K562 (cell line): ENCODE data around the gene OMP. TPM values are rescaled to one million over a fixed set of nuclear protein-coding genes. Genes with fewer than 3 reads are reported as not detected.
A peak's percentile ranks its signal among the peaks of the same experiment; 100 is the strongest.

ENCODE experiments used
- CAMTA2 ChIP-seq: fragments of 250-450 bp; sonication (Bioruptor Pico); conservative IDR thresholded peaks from 2 replicates; pipeline ENCODE4 v1.5.1; 2022
- CHCHD3 ChIP-seq: fragments of 250-450 bp; sonication (Bioruptor Pico); IDR thresholded peaks from 2 replicates; pipeline ENCODE4 v2.1.2; 2022; ENCODE audit warnings: mild to moderate bottlenecking
- ELF1 ChIP-seq: fragments of 200-800 bp; sonication (Bioruptor generic); IDR thresholded peaks from 2 replicates; pipeline ENCODE4 v1.6.1; 2016; ENCODE audit warnings: missing genetic modification characterization, missing compliant biosample characterization
- EP300 ChIP-seq: IDR thresholded peaks from 2 replicates; pipeline ENCODE4 v1.6.1; 2012; ENCODE audit warnings: low read length, improper control_type of control experiment
- EWSR1 ChIP-seq: fragments of 450-650 bp; IDR thresholded peaks from 2 replicates; pipeline ENCODE4 v1.6.1; 2018; ENCODE audit warnings: borderline replicate concordance, mild to moderate bottlenecking, low read depth, moderate library complexity; ENCODE audit not compliant: partially characterized antibody
- L3MBTL2 ChIP-seq: fragments of 450-650 bp; IDR thresholded peaks from 2 replicates; pipeline ENCODE4 v1.6.1; 2016; ENCODE audit warnings: mild to moderate bottlenecking, moderate library complexity
- MYNN ChIP-seq, 2 experiments: sonication (generic); formaldehyde crosslinking in 1 of 2; IDR thresholded peaks; 2 replicates each; pipeline versions ENCODE4 v1.5.0 to v1.6.1; 2016 to 2020; ENCODE audit warnings: antibody characterized with exemption in 1 of 2, missing genetic modification reagents in 1 of 2
- SRF ChIP-seq, 2 experiments: fragments of 250-450, 450-650 bp in 1 of 2; sonication (Bioruptor Pico) in 1 of 2; sonication (generic) in 1 of 2; formaldehyde crosslinking; IDR thresholded peaks; 2 replicates each; pipeline versions ENCODE4 v1.5.0 to v1.5.1; 2020 to 2022; ENCODE audit warnings: mild to moderate bottlenecking in 1 of 2, missing genetic modification reagents in 1 of 2
- U2AF2 ChIP-seq: fragments of 200-400 bp; formaldehyde crosslinking; optimal IDR thresholded peaks from 2 replicates; pipeline ENCODE3; 2017; ENCODE audit warnings: low read depth, mild to moderate bottlenecking, low read length
- ZC3H8 ChIP-seq: fragments of 450-650 bp; IDR thresholded peaks from 2 replicates; pipeline ENCODE4 v1.6.1; 2017
- ZFPM2 ChIP-seq: fragments of 250-450 bp; sonication (Bioruptor Pico); IDR thresholded peaks from 2 replicates; pipeline ENCODE4 v1.5.1; 2022; ENCODE audit warnings: mild to moderate bottlenecking
- ZNF282 ChIP-seq: sonication (generic); formaldehyde crosslinking; IDR thresholded peaks from 2 replicates; pipeline ENCODE4 v1.8.1; 2023; ENCODE audit warnings: missing genetic modification reagents
- ZNF584 ChIP-seq: fragments of 200-800 bp; sonication (Bioruptor generic); IDR thresholded peaks from 2 replicates; pipeline ENCODE4 v1.6.1; 2016; ENCODE audit warnings: low read depth, mild to moderate bottlenecking, missing genetic modification characterization, missing compliant biosample characterization
- ZNF589 ChIP-seq: fragments of 200-800 bp; sonication (Bioruptor generic); IDR thresholded peaks from 2 replicates; pipeline ENCODE4 v1.6.1; 2016; ENCODE audit warnings: low read depth, missing genetic modification characterization, missing compliant biosample characterization
- polyA plus RNA-seq, 8 experiments: library from polyadenylated mRNA; depleted of rRNA in 4 of 8; stranded (reverse) in 5 of 8; unstranded in 3 of 8; fragments of >200 nt; fragmentation: Nextera tagmentation in 2 of 8; fragmentation: Illumina TruSeq in 1 of 8; extraction: Ambion mirVana in 2 of 8; extraction: Trizol in 1 of 8; gene quantifications; 2 replicates each; pipeline versions ENCODE4 v1.2.1 to v1.2.3, GENCODE V29; 2011 to 2014; ENCODE audit warnings: inconsistent platforms in 1 of 8, missing spikeins in 1 of 8
- total RNA-seq, 7 experiments: library from RNA; depleted of rRNA in 6 of 7; stranded (reverse); fragments of >200 nt in 6 of 7; fragmentation: Illumina TruSeq in 2 of 7; extraction: Trizol in 2 of 7; gene quantifications; 2 replicates each; pipeline versions ENCODE4 v1.2.1 to v1.2.3, GENCODE V29; 2011 to 2021; ENCODE audit warnings: low replicate concordance in 1 of 7
- TF ChIP-seq, protein P1 (sequence below), 2 experiments: fragments of 250-450 bp in 1 of 2; fragments of 450-650 bp in 1 of 2; sonication (Bioruptor Pico) in 1 of 2; IDR thresholded peaks; 2 replicates each; pipeline versions ENCODE4 v1.6.1 to v1.8.0; 2016 to 2021; ENCODE audit warnings: mild to moderate bottlenecking in 2 of 2, moderate library complexity in 2 of 2, missing compliant biosample characterization in 1 of 2, missing genetic modification characterization in 1 of 2
- TF ChIP-seq, protein P2 (sequence below): fragments of 450-650 bp; IDR thresholded peaks from 2 replicates; pipeline ENCODE4 v1.6.1; 2016; ENCODE audit warnings: low read depth
- TF ChIP-seq, protein P3 (sequence below), 2 experiments: fragments of 200-800 bp in 1 of 2; sonication (Bioruptor generic) in 1 of 2; sonication (generic) in 1 of 2; formaldehyde crosslinking in 1 of 2; IDR thresholded peaks in 1 of 2; conservative IDR thresholded peaks in 1 of 2; 2 replicates each; pipeline versions ENCODE4 v1.5.0 to v1.6.1; 2016 to 2020; ENCODE audit warnings: missing compliant biosample characterization in 1 of 2, missing genetic modification characterization in 1 of 2, missing genetic modification reagents in 1 of 2

Gene OMP
- total and polyA plus RNA-seq, 9 of the 15 experiments (the other 6 are each of a cell fraction or from before 2014, with no cell fraction given): not detected

DNA sequence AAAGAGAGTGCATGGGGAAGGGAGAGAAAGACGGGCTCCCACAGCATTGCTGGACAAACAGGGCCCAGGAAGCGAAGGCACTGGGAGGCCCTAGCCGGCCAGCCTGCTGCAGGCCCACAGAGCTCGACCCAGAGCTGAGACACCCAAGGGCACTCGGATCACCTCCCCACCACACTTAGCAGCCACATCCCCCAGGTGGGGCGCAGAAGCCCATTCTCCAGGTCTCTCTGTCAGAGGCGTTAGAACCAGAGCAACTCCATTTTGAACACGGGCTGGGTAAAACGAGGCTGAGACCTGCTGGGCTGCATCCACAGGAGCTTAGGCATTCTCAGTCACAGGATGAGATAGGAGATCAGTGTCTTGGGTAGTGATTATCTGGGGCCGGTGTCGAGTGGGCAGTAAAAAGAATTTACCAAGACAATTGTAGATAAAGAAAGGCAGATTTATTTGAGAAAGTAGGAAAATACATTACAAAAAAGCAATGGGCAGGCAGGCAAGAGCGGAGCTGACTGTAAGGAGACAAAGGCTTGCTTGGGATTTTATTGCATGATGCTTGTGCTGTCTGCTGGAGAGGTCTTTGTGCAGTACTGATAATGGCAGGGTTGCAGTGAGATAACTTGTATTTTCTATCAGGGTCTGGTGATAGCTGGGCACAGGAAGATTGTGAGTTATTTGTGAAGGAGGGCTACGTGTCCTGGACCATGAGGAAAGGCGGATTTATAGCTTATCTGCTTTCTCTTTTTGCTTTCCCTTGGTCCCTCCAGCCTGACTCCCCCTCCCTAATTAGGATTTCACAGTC is 49.2 kb upstream of the OMP start (continued):
- TF ChIP-seq, protein P1, sequence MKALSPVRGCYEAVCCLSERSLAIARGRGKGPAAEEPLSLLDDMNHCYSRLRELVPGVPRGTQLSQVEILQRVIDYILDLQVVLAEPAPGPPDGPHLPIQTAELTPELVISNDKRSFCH (CRISPR knock-in tag; IDR thresholded peaks at IDR 0.05): no peak
- TF ChIP-seq, protein P1 (tag; IDR thresholded peaks at IDR 0.05): peak; percentile 95
- TF ChIP-seq L3MBTL2 (no peak), SRF (CRISPR knock-in tag; IDR thresholded peaks at IDR 0.05) (no peak), EP300 (peak; percentile 13; the same call in 1 of the 2 replicates), U2AF2 (no peak), MYNN (IDR thresholded peaks at IDR 0.05) (no peak), MYNN (CRISPR knock-in tag; IDR thresholded peaks at IDR 0.05) (no peak), ZNF282 (CRISPR knock-in tag) (no peak), ZFPM2 (0 out of 2 replicates have a peak, but pooled peaks have one; percentile 51), CAMTA2 (no peak), EWSR1 (no peak), ZNF589 (peak; percentile 87), ZC3H8 (no peak), ELF1 (tag) (no peak), ZNF584 (CRISPR knock-in tag) (0 out of 2 replicates have a peak, but pooled peaks have one; percentile 41), CHCHD3 (CRISPR knock-in tag) (no peak)
- TF ChIP-seq, protein P2, sequence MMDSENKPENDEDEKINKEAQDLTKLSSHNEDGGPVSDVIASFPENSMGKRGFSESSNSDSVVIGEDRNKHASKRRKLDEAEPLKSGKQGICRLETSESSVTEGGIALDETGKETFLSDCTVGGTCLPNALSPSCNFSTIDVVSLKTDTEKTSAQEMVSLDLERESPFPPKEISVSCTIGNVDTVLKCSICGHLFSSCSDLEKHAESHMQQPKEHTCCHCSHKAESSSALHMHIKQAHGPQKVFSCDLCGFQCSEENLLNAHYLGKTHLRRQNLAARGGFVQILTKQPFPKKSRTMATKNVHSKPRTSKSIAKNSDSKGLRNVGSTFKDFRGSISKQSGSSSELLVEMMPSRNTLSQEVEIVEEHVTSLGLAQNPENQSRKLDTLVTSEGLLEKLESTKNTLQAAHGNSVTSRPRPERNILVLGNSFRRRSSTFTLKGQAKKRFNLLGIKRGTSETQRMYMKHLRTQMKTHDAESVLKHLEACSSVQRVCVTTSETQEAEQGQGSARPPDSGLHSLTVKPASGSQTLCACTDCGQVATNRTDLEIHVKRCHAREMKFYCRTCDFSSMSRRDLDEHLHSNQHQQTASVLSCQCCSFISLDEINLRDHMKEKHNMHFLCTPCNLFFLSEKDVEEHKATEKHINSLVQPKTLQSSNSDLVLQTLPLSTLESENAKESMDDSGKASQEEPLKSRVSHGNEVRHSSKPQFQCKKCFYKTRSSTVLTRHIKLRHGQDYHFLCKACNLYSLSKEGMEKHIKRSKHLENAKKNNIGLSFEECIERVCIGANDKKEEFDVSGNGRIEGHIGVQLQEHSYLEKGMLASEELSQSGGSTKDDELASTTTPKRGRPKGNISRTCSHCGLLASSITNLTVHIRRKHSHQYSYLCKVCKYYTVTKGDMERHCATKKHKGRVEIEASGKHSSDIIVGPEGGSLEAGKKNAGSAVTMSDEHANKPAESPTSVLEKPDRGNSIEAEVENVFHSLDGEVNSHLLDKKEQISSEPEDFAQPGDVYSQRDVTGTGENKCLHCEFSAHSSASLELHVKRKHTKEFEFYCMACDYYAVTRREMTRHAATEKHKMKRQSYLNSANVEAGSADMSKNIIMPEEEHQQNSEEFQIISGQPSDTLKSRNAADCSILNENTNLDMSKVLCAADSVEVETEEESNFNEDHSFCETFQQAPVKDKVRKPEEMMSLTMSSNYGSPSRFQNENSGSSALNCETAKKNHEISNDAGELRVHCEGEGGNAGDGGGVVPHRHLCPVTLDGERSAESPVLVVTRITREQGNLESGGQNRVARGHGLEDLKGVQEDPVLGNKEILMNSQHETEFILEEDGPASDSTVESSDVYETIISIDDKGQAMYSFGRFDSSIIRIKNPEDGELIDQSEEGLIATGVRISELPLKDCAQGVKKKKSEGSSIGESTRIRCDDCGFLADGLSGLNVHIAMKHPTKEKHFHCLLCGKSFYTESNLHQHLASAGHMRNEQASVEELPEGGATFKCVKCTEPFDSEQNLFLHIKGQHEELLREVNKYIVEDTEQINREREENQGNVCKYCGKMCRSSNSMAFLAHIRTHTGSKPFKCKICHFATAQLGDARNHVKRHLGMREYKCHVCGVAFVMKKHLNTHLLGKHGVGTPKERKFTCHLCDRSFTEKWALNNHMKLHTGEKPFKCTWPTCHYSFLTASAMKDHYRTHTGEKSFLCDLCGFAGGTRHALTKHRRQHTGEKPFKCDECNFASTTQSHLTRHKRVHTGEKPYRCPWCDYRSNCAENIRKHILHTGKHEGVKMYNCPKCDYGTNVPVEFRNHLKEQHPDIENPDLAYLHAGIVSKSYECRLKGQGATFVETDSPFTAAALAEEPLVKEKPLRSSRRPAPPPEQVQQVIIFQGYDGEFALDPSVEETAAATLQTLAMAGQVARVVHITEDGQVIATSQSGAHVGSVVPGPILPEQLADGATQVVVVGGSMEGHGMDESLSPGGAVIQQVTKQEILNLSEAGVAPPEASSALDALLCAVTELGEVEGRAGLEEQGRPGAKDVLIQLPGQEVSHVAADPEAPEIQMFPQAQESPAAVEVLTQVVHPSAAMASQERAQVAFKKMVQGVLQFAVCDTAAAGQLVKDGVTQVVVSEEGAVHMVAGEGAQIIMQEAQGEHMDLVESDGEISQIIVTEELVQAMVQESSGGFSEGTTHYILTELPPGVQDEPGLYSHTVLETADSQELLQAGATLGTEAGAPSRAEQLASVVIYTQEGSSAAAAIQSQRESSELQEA: no peak
- TF ChIP-seq, protein P3, sequence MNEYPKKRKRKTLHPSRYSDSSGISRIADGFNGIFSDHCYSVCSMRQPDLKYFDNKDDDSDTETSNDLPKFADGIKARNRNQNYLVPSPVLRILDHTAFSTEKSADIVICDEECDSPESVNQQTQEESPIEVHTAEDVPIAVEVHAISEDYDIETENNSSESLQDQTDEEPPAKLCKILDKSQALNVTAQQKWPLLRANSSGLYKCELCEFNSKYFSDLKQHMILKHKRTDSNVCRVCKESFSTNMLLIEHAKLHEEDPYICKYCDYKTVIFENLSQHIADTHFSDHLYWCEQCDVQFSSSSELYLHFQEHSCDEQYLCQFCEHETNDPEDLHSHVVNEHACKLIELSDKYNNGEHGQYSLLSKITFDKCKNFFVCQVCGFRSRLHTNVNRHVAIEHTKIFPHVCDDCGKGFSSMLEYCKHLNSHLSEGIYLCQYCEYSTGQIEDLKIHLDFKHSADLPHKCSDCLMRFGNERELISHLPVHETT (CRISPR knock-in tag; conservative IDR thresholded peaks at IDR 0.05 in 1 of 2, IDR thresholded peaks at IDR 0.05 in 1 of 2): peak in 1 of 2 experiments; percentile 87; a peak in 2 of 4 replicates
